CD4-positive, alpha-beta T cell treated with Interferon alpha-2 for 1 hour (primary cell): ENCODE measurements around the gene FAM240A.
"Not testable (repeated sequence)": the region's sequence is repeated elsewhere in the genome, so short reads cannot be mapped to it uniquely, and the experiment has no call there.

Experiments used
- DNase-seq, 2 donors: peaks; one replicate each; pipeline ENCODE4 v3.0.0-alpha.2; 2020 to 2022

The FAM240A gene

DNA sequence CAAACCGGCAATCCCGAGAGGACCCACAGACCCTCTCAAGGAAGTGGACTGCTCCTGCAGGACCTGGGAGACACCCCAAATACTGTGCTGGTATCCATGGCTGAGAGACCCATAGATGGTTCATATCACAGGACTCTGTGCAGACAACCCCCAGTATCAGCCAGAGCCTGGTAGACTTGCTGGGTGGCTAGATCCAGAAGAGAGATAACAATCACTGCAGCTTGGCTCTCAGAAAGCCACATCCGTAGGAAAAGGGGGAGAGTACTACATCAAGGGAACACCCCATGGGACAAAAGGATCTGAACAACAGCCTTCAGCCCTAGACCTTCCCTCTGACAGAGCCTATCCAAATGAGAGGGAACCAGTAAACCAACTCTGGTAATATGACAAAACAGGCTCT is 25.1 kb upstream of the FAM240A start:
- not testable (repeated sequence) for DNase-seq

DNA sequence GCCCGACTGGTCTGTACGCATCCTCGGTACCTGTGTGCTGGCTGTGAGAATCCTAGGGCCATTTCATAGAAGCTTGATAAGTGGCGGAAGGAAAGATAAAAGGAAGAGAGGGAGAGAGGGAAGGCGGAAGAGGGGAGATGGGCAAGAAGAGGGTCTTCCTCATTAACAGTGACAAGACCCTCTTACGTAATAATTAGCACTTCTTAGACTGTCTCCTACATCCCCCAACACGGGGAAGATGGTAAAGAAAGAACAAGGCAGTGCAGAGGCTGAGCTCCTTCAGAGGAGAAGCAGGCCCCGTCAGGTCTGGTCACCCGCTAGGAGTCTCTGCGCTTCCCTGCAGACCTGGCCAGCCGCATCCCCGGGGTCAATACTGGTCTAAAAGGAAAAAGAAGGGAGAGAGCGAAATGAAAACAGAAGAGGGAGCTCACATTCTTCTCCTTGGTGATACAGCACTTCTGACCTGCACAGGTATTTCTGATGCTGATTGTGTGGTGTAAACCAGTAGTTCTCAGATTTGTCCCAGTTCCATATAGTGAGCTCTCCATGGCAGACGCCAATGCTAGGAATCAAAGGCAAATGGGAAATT is 19.0 kb upstream of the FAM240A start:
- no peak for DNase-seq

DNA sequence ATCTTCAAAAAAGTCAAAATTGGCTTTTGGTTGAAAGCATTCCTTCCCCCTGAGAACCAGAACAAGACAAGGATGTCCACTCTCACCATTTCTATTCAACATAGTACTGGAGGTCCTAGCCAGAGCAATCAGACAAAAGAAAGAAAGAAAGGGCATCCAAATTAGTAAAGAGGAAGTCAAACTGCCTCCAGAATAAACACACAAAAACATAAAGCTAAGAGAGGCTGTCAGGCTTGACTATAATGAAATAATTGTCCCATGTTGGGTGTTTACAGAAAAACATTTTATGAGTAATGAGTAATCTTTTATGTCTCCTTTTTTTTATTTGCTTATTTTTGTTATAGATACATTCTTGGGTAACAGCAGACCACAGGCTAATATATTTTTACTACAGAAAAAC is 18.3 kb upstream of the FAM240A start:
- no peak for DNase-seq

DNA sequence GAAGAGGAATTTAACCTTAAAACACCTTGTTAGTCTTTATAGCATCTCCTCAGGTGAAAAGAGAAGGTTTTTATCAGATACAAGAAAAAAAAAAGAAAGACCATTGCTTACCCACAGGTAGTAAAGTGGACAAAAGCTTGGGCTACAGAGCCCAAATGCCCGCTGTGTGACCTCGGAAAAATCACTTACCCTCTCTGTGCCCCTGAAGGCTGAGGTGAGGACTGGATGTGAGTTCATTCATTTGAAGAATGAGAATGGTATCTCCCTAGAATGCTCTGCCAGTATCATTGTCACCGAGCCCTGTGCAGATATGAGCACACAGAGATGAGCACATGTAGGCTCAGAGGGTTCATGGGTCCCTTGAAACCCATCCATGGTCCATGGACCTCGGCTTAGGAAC is 17.6 kb upstream of the FAM240A start:
- DNase-seq: no peak

DNA sequence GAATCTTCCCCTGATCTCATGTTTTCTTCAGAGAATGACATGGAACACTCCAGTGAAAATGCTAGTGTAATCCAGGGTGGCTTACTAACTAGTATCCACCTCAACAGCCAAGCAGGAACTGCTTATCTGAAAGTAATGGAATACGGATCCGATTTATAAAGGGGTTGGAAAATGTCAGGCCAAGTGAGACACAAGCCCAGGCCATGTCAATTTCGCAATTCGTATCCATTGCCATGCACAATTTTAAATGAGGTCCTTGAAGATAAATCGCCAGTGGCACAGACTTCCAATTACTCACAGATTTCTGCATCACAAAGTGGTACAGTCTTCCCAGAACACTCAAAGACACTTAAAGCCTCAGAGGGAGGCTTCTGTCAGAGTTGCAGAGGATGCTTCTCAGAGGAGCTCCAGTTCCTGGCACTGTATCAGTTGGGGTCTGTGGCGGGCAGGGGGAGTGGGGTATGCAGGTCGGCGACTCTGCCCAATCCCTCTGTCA is 16.5 kb upstream of the FAM240A start:
- no peak for DNase-seq

DNA sequence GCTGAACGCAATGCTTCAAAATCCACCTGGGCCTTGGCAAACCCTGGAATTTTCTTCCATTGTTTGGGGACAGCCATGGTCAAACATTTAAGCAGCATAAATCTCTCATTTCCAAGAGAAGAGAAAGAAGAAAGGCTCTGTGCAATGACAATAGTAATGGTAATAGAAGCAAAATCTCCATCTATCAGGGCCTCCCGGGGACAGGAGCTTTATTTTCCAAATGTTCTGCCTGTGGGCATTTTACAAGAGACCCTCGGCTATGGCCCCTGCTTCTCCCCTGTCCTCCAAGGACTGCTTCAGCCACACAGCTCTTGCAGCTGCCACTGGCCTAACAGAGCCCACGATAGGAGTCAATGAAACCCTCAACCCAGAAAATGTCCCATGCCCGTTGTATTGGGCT is 12.7 kb upstream of the FAM240A start:
- no peak for DNase-seq

DNA sequence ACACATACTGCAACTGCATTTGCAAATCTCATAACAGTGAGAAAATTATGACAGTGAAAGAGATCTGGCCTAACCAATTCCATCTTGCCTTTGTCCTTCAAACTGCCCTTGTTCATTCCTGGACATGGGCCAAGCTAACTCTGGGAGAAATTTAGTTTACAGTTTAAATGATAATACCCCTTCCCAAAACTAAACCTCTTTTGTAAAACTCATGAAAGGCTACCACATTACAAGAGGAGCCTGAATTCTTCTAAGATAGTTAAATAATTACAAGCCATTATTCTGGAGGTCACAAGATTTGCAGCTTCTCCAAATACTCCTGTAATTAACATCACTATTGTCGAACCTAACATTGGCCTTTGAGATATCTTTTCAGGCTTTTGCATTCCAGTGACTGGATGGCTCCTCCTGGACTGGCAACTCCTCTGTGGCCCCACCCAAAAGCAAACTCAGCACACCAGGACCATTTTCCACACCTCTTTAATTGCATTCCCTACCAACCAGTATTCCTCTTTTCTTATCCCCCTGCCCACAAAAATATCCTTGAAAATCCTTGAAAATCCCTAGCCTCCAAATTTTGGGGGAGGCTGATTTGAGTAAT is 8.8 kb upstream of the FAM240A start:
- no peak for DNase-seq

DNA sequence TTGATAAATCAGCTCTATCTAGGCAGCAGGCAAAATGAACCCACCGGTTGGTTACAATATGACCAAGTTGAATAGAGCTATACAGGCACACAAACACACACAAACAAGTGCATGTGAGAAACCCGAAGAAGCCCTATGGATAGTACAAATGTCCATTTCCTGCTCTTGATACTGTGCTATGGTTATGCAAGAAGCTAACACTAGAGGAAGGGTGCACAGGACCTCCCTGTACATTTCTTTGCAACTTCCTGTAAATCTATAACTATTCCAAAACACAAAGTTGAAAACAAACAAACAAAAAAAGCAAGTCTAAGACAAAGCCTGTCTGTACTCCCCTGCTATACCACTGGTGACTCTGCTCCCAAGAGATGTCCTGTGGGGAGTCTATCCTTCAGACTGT is 8.2 kb upstream of the FAM240A start:
- DNase-seq: no peak

DNA sequence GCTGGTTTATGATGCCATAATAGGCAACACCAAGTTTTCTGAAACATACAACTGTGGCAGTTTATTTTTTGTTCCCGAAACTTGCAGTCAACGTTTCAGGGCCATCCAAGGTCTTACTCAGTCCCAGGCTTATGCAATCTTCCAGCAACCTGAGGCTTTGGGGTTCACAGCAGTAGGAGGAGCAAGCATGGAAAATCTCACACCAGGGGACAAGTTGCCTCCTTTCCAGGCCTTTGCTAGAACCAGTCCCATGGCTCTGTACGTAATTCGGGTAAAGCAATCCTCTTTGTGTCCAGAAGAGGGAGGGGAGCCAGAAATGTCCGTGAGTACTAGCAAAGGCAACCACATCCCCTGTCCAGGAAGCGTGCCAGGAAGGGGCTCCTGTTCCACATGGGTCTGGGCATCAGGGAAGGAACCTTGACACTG is 4.7 kb upstream of the FAM240A start:
- DNase-seq: no peak

DNA sequence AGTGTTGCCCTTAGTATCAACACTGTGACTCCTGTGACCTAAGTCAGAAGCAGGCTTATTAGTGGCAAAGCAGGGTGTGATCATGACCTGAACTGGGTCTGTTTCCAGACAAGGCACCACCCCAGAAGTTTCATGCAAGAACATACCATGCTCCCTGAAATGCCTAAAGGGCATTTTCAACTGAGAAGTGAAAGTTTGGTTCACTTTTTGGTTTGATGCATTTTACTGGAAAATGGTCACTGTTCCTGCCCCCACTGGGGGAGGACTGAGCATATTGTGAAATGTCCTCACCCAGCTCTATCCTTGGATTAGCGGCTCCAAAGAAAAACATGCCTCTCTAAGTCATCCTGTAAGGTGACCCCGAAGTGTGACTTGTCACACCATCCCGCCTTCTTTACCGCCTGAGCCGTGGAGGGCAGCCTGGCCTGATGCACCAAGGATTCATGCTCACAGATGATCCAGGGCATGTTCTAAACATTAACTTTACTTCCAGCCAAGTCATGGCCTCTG is 3.1 kb upstream of the FAM240A start:
- no peak for DNase-seq

DNA sequence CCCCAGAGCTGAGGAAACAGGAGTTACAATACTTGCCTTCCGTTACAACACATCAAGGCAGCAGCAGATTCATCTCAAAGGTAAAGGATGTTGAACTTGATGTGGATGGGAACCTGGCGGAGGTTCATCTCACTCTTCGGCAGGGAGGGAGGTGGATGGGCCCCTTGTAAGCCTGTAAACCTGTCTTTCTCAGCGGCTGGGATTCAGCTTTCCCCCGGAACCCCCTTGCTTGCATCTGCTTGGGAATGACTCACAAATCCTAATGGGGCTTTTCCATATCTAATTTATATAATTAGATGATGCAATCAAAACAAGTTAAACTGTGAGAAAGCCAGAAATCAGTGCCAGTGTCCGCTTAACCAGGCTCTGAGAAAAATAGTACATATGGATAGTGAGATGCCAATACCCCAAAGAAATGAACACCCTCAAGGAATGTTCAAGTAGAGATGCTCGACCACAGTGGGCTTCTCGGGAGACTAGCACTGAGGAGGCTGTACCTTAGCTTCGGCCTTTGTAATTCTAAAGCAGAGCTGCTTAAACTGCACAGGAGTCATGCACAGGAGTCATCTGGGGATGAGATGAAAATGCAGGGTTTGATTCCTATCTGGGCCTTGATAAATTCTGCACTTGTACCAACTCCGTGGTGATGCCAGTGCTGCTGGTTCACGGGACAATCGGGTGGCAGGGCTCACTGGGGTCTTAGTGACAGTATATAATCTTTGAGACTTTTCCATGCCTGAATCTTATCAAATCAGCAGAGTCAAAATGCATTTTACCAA is 2.2 kb upstream of the FAM240A start:
- no peak for DNase-seq

DNA sequence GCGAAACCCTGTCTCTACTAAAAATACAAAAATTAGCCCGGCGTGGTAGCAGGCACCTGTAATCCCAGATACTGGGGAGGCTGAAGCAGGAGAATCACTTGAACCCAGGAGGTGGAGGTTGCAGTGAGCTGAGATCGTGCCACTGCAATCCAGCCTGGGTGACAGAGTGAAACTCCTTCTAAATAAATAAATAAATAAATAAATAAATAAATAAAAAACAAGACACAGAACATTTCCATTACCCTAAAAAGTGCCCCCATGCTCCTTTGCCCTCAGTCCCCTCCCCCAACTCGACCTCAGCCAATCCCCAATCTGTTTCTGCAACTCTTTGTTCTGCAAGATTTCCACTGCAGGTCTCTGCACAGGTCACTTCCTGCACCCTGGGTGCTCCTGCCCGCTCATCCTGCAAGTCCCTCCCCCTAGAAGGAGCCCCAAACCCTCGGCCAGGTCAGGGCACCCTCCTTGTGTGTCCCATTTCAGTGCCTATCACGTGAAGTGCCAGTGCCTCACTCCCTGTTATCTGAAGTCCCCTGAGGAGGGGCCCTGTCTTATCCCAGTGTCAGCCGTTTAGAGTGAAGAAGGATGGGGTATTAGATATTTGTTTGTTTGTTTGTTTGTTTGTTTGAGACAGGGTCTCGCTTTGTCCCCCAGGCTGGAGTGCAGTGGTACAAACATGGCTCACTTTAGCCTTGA is 1.1 kb downstream of the FAM240A start:
- no peak for DNase-seq

DNA sequence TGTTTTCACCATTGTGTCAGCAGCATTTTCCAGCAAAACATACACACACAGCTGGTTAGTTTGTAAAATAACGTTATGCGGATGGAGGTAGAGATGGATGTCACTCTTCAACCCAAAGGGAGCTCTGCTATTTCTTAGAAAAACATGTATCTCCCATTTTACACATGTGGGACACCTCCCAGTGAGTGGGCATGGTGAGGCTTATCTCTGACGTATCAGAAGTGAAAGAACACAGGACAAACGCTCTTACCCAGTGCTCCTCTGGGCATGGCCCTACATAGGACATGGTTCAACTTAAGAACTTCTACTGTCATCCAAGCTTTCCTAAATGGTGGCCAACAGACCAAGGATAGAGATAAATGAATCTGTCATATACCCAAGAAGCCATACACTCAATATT is 2.1 kb downstream of the FAM240A start:
- DNase-seq: no peak

DNA sequence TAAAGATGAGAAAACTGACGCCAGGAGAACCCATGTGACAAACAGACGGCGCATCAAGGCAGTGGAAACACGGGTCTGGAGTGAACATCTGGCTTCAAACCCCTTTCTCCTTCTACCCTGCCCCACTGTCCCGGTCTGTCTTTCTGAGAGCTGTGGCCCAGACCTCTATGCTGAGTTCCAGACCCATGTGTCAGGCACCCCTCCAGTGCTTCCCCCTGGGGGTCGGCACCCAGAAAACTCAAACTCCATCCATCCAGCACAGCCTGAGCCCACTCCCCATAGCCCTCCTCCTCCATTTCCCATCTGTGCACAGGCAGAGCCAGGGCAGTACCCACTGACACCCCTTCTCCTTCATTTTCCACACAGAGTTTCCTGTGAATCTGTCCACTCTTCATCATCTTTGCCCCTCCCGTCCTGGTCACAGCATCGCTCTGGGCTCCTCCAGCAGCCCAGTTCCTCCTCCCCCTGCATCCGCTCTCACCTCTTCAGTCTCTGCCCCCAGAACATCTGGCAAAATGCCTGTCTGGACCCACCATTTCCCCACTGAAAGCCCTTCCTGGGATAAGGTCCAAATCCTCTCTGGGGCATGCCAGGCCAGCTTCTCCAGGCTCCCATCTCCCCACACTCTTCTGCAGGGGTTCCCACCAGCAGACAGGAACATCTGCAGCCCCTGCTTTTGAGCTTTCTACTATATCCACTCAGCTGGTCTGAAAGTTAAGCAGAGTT is 2.9 kb downstream of the FAM240A start:
- no peak for DNase-seq

DNA sequence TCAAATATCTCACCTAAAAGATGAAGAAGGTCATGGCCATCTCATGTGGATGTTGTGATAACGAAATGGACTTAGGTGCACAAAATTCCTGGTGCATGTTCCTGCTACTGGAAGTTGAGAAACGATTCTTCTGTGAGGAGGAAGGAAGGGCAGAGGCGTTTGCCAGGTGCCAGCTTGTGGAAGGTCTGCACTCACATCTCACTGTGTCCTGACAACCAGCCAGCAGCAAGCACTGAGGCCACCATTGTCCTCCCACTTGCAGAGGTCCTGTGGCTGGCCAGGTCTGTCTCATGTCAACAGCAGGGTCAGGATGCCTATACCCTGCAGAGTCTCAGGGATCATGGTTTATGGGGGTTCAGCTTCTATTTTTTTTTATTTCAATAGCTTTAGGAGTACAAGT is 3.7 kb downstream of the FAM240A start:
- DNase-seq: no peak

DNA sequence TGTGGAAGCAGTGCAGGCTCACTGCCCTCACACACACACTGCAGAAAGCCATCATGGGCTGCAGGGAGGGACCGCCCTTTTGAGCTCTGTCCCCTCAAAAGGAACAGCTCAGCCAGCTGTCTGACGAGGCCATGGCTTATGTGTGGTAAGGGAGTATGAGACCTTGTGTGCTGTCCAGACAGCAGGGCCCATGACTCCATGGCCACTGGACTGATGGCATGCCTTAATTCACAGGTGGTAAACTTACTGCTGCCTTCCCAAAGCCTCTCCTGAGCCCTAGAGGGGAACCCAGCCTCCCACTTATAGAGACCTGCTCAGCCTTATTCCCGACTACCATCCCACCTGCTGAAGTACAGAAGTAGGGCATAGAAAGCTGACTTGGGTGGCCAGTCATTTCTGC is 5.6 kb downstream of the FAM240A start:
- DNase-seq: no peak

DNA sequence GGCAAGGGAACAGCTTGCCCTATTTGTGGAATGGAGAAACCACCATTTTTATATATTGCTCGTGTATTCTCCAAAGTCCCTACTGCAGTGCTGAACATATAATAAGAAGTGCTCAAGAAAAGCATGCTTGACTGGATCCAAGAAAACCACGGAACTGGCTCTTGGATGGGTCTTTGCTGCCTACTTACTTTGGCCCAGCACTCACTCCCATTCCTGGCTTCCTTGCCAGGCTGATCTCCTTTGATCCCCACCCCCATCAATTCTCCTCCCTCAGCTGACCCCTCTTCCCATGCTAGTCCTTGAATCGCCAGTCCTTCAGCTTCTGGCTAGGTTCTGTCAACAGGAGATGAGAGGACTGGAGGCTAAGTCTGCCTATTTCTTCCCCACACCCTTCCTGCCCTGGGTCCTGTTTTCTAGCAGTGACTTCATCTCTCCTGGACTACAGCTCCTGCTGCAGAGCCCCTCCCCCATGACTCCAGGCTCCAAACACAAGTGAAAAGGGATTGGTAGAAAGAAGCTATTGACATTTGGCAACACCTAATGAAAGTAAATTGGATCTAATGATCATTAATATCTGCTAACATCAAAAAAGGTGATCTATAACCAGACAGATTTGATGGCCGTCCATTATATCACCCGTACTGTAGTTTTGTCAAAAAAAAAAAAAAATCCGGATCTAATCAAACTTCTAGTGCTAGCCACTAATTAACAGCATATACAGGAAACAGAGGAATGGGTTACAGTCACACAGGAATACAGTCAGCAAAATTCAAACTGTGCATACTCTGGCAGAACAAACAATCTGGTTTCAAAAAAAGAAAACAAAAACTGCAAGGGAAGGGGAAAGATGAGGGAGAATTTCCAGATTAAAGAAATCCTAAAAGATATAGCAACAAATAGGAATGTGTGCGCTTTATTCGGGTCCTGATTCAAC is 7.8 kb downstream of the FAM240A start:
- no peak for DNase-seq

DNA sequence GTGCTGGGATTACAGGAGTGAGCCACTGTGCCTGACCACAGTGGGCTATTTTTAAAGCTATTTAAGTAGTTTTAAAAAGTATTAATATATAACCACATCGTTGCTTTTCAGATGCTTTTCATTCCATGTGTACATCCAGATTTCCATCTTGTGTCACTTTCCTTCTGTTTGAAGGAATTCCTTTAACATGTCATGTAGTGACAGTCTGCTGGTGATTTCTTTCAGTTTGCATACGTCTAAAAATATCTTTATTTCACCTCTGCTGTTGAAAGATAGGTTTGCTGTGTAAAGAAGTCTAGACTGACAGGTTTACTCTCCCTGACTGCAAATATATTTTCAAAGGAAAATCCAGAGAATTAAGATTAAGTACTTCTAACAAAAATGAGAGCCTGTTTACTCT is 12.2 kb downstream of the FAM240A start:
- DNase-seq: no peak

DNA sequence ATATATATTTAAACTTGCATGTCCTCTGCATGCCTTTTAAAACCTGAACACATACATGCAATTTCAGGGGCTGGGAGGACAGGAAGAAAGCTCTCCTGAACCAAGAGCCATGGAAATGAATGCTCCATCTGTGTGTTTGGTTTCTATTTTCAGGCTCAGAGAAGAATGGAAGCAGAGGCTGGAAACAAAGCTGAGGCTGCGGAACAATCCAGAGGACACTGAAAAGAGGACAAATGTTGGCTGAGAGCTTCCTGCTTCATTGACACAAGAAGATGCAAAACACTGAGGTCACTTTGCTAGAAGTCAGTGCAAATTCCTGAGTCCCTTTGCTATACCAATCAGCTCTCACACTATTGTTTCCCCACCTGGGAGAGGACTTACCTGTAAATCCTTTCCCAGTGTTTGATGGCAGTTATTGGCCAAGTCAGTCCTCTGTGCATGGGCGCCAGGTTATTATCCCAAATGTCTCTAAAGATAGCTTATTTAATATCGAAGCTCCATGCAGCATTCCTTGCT is 12.7 kb downstream of the FAM240A start:
- no peak for DNase-seq

DNA sequence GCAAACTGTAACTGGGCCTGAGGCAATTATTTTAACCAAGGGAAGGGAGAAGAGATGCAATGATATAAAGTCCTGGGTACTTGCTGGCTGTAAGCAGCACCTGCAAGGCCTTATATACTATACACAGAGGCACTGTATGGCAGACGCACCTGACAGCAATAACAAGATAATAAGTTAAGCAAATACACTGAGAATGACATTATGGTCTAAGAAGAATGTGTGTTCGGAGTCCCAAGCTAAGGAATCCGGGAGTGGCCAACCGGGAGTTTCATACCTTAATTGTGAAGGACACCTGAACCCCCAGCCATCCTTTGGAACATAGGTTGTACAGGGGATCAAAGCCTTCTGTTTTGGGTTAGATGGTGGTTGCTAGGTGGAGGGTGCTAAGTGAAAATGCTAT is 13.7 kb downstream of the FAM240A start:
- no peak for DNase-seq

DNA sequence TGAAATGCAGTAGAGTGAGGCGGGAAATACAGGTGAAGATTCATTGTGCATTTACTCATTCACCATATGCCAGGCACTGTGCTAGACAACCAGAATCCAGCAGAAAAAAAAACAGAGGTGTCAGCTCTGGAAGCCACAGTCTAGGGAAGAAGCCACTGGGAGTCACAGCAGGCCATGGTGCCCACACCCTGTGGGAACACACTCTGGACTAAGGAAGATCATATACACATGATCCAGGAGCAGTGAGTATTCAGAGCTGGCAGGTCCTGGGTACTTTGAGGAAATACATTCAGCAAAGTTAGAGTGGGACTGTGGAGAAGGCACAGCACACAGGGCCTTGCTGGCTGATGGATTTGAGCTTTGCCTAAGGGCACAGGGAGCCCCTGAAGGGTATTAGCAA is 14.8 kb downstream of the FAM240A start:
- no peak for DNase-seq
